ENCODE results near the gene CDKN1A. TPM values are rescaled to one million over a fixed set of nuclear protein-coding genes. Genes with fewer than 3 reads are reported as not detected.
A peak's percentile ranks its signal among the peaks of the same experiment; 100 is the strongest.
"Not testable (repeated sequence)": the region's sequence is repeated elsewhere in the genome, so short reads cannot be mapped to it uniquely, and the experiment has no call there.

The CDKN1A gene
- total and polyA plus RNA-seq, 2 experiments from 2014 or later = 549 to 813 TPM

DNA sequence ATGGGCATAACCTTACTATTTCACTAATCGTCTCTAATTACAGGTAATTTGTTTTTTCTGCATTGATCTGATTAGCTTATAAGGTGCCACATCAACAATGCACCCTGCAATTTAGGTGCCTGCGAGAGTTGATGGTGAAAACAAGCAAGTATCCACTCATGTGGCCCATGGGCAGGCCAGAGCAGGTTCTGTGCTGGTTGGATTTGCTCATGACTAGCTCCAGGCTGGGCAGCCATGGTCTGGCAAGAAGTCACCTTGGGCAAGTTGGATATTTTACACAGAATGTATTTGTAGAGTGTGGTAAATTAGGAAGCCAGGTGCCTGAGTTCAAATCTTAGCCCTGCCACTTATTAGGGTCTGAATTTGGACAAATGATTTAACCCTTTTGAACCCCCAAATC lies 44.4 kb downstream of the CDKN1A start:
- H3K4me3 ChIP-seq = no peak overlapping the region
- H3K27me3 ChIP-seq (replicated peaks; ENCODE audit: insufficient read depth) = no peaks in the 10 kb centered on the region
- no peaks in the 10 kb centered on the region for H4K20me1 ChIP-seq (ENCODE audit: insufficient read depth)
- TF ChIP-seq EZH2 (IDR thresholded peaks at IDR 0.05; ENCODE audit: insufficient read depth, poor library complexity, severe bottlenecking) = no peak
- no peak for TF ChIP-seq EZH2phosphoT487 (IDR thresholded peaks at IDR 0.05; ENCODE audit: insufficient read depth, low read depth)
- H3K9ac ChIP-seq = no peak overlapping the region
- no peaks in the 10 kb centered on the region for H3F3A ChIP-seq (ENCODE audit: insufficient read depth)
- no peak overlapping the region for H3K27ac ChIP-seq
- in situ Hi-C loops (cut with MboI) = loop anchor here (10.0 kb wide), 1 partner anchor 108 kb away; no protein-coding TSS in a partner anchor
- no peak for DNase-seq
- H3K9me3 ChIP-seq (ENCODE audit: low read depth) = no peaks in the 10 kb centered on the region
- WGBS, 2 experiments (ENCODE audit: low coverage in 1 of 2, low lambda C conversion rate in 2 of 2, missing lambda C conversion rate in 2 of 2) = 70 to 71% methylated on average over 2 of the region's 2 CpGs
- H3K4me2 ChIP-seq (ENCODE audit: unreplicated experiment) = no peak overlapping the region
- no peaks in the 10 kb centered on the region for H3K9me2 ChIP-seq (ENCODE audit: insufficient read depth)
- H3K79me2 ChIP-seq (ENCODE audit: insufficient read depth) = no peaks in the 10 kb centered on the region
- H3K36me3 ChIP-seq (ENCODE audit: low read depth) = no peaks in the 10 kb centered on the region
- no peaks in the 10 kb centered on the region for H3K4me1 ChIP-seq (ENCODE audit: insufficient read depth)
- no peak overlapping the region for H2AFZ ChIP-seq

DNA sequence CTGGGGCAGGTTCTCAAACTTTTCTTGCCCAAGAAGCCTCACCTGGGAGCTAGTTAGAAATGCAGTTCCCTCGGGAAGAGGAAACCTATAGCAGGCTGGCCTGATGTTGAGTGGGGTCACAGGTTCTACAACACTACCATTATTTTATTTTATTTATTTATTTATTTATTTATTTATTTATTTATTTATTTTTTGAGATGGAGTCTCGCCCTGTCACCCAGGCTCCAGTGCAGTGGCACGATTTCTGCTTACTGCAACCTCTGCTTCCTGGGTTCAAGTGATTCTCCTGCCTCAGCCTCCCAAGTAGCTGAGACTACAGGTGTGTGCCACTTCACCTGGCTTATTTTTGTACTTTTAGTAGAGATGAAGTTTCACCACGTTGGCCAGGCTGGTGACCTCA lies 45.5 kb downstream of the CDKN1A start:
- not testable (repeated sequence) for H3K9me3 ChIP-seq (ENCODE audit: low read depth); H2AFZ ChIP-seq; H3K27me3 ChIP-seq (replicated peaks; ENCODE audit: insufficient read depth); DNase-seq; H3K36me3 ChIP-seq (ENCODE audit: low read depth); H3K27ac ChIP-seq; H4K20me1 ChIP-seq (ENCODE audit: insufficient read depth); H3K4me2 ChIP-seq (ENCODE audit: unreplicated experiment); H3F3A ChIP-seq (ENCODE audit: insufficient read depth); H3K4me3 ChIP-seq; H3K9ac ChIP-seq; H3K9me2 ChIP-seq (ENCODE audit: insufficient read depth); H3K79me2 ChIP-seq (ENCODE audit: insufficient read depth); H3K4me1 ChIP-seq (ENCODE audit: insufficient read depth)
- in situ Hi-C loops (cut with MboI) = loop anchor here (10.0 kb wide), 1 partner anchor 109 kb away; no protein-coding TSS in a partner anchor
- WGBS, 2 experiments (ENCODE audit: low coverage in 1 of 2, low lambda C conversion rate in 2 of 2, missing lambda C conversion rate in 2 of 2) = 68 to 77% methylated on average over 4 of the region's 4 CpGs

DNA sequence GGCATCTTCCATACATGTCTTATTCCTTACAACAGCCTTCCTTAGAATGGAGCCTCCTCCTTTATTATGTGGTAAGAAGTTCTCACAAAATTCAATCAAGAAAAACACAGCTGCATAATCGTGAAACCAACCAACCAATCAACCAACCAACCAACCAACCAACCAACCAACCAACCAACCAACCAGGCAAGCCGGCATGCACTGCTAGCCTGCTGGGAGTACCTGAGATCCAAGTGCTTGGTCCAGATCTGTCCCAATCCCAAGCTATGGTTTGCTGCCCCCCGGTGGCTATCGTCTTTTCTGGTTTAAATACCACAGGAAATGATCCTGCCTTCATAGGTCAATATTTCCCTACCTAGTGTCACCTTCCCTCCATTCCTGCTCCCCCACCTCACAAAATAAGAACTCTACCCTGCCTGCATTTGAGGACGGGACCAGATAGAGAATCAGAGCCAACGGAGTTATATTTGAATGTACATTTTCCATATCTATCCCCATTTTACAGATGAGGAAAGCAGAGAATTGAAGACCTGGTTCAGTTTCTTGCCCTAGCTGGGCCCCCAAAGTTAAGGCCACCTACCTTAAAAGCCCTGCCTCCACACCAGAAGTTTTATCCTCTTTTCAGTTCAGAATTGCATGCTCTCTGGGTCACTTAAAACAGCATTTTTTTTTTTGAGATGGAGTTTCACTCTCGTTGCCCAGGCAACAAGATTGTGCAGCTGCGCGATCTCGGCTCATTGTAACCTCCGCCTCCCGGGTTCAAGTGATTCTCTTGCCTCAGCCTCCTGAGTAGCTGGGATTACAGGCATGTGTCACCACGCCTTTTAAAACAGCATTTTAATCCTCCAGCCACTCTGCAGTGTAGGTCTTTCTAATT lies 46.2 kb downstream of the CDKN1A start:
- H4K20me1 ChIP-seq (ENCODE audit: insufficient read depth) = no peaks in the 10 kb centered on the region
- TF ChIP-seq EZH2 (IDR thresholded peaks at IDR 0.05; ENCODE audit: insufficient read depth, poor library complexity, severe bottlenecking) (no peak), EZH2phosphoT487 (IDR thresholded peaks at IDR 0.05; ENCODE audit: insufficient read depth, low read depth) (no peak)
- H3K9me2 ChIP-seq (ENCODE audit: insufficient read depth) = no peaks in the 10 kb centered on the region
- H3K9me3 ChIP-seq (ENCODE audit: low read depth) = no peaks in the 10 kb centered on the region
- H3K9ac ChIP-seq = no peak overlapping the region
- no peaks in the 10 kb centered on the region for H3K36me3 ChIP-seq (ENCODE audit: low read depth)
- H3K27me3 ChIP-seq (replicated peaks; ENCODE audit: insufficient read depth) = no peaks in the 10 kb centered on the region
- no peaks in the 10 kb centered on the region for H3K79me2 ChIP-seq (ENCODE audit: insufficient read depth)
- 50 to 51% methylated on average over 13 of the region's 13 CpGs for WGBS, 2 experiments (ENCODE audit: low coverage in 1 of 2, low lambda C conversion rate in 2 of 2, missing lambda C conversion rate in 2 of 2)
- peaks cover 14% of the 10 kb centered on the region; the same call in 1 of the 2 replicates for H3K4me1 ChIP-seq (ENCODE audit: insufficient read depth)
- no peak overlapping the region for H2AFZ ChIP-seq
- no peaks in the 10 kb centered on the region for H3F3A ChIP-seq (ENCODE audit: insufficient read depth)
- DNase-seq = peak; percentile 75
- in situ Hi-C loops (cut with MboI) = loop anchor here (10.0 kb wide), 1 partner anchor 110 kb away; no protein-coding TSS in a partner anchor
- H3K4me3 ChIP-seq = no peak overlapping the region
- H3K27ac ChIP-seq = no peak overlapping the region
- no peak overlapping the region for H3K4me2 ChIP-seq (ENCODE audit: unreplicated experiment)

DNA sequence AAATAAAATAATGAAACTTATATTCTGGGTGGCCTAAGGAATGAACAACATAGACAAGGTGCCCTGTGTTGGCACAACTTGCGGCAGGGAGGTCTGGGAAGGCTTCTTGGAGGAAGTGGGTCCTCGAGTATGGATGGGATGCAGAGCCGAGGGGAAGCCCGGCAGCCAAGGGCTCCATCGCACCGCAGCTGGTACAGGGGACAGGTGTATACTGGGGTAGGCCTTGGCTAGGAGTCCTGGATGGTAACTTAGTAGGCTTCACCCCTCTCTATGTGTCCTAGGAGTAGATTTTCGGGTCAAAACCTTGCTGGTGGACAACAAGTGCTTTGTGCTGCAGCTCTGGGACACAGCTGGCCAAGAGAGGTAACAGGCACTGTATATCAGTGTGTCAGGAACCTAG lies 47.1 kb downstream of the CDKN1A start:
- Histone ChIP-seq H3K27ac (no peak overlapping the region), H3K4me2 (ENCODE audit: unreplicated experiment) (no peak overlapping the region), H3K9ac (no peak overlapping the region), H2AFZ (no peak overlapping the region), H3K27me3 (replicated peaks; ENCODE audit: insufficient read depth) (no peaks in the 10 kb centered on the region), H3K79me2 (ENCODE audit: insufficient read depth) (no peaks in the 10 kb centered on the region), H3K9me3 (ENCODE audit: low read depth) (no peaks in the 10 kb centered on the region), H3K4me1 (ENCODE audit: insufficient read depth) (peaks cover 15% of the 10 kb centered on the region; the same call in 1 of the 2 replicates), H4K20me1 (ENCODE audit: insufficient read depth) (no peaks in the 10 kb centered on the region), H3F3A (ENCODE audit: insufficient read depth) (no peaks in the 10 kb centered on the region; the same call in 1 of the 2 replicates), H3K9me2 (ENCODE audit: insufficient read depth) (no peaks in the 10 kb centered on the region), H3K36me3 (ENCODE audit: low read depth) (no peaks in the 10 kb centered on the region), H3K4me3 (no peak overlapping the region)
- WGBS, 2 experiments (ENCODE audit: low coverage in 1 of 2, low lambda C conversion rate in 2 of 2, missing lambda C conversion rate in 2 of 2) = 77 to 84% methylated on average over 7 of the region's 7 CpGs
- TF ChIP-seq EZH2 (IDR thresholded peaks at IDR 0.05; ENCODE audit: insufficient read depth, poor library complexity, severe bottlenecking) (no peak), EZH2phosphoT487 (IDR thresholded peaks at IDR 0.05; ENCODE audit: insufficient read depth, low read depth) (no peak)
- no peak for DNase-seq
- in situ Hi-C loops (cut with MboI) = loop anchor here (10.0 kb wide), 1 partner anchor 111 kb away; no protein-coding TSS in a partner anchor

Data from GM23248 (cell line).